HCT116 (cell line): ENCODE results near the gene DCP1B.

Experiments
- CTCF ChIP-seq, 3 experiments: fragments of 200-600 bp in 1 of 3; sonication (generic) in 1 of 3; IDR thresholded peaks in 2 of 3; conservative IDR thresholded peaks in 1 of 3; 2 replicates each; pipeline ENCODE4 v1.5.1; 2012 to 2017; ENCODE audit warnings: low read depth in 2 of 3, low read length in 2 of 3, antibody characterized with exemption in 1 of 3, borderline replicate concordance in 1 of 3, control low read depth in 1 of 3, mild to moderate bottlenecking in 1 of 3, mixed read lengths in 1 of 3, mixed run types in 1 of 3, moderate library complexity in 1 of 3; ENCODE audit not compliant: insufficient read depth in 1 of 3
- EZH2phosphoT487 ChIP-seq: fragments of 200-600 bp; IDR thresholded peaks from 2 replicates; pipeline ENCODE4 v1.6.1; 2018; ENCODE audit warnings: antibody characterized with exemption, borderline replicate concordance
- POLR2A ChIP-seq: IDR thresholded peaks from 2 replicates; pipeline ENCODE4 v1.7.0; 2011; ENCODE audit warnings: borderline replicate concordance; ENCODE audit not compliant: insufficient read depth, insufficient read length; ENCODE audit errors: extremely low read depth
- SIN3A ChIP-seq: IDR thresholded peaks from 2 replicates; pipeline ENCODE4 v1.6.1; 2012; ENCODE audit warnings: low read depth

- TF ChIP-seq POLR2A (no peak), CTCF (IDR thresholded peaks at IDR 0.05 in 2 of 3, conservative IDR thresholded peaks at IDR 0.05 in 1 of 3; ENCODE audit: borderline replicate concordance in 1 of 3, insufficient read depth in 1 of 3, low read depth in 2 of 3, low read length in 2 of 3) (no peak), SIN3A (no peak), EZH2phosphoT487 (no peak)
Observed at GRCh38 chr12:1984759-1985158, 19.5 kb downstream of the DCP1B start.
